Measurements from ENCODE around the gene SH3BGRL3.

- no peak for TF ChIP-seq POLR2A (IDR thresholded peaks at IDR 0.05)
- TF ChIP-seq CTCF (IDR thresholded peaks at IDR 0.05) = no peak
Observed at GRCh38 chr1:26317146-26317545, 37.3 kb downstream of the SH3BGRL3 start.
